HepG2 (cell line): ENCODE results near the gene CREBBP. TPM values are rescaled to one million over a fixed set of nuclear protein-coding genes. Genes with fewer than 3 reads are reported as not detected.

Source experiments
- ATAC-seq: fragments of 200-7000 bp; cut with Tn5 transposase; 3 replicates; pipeline ENCODE4 v1.9.1; 2020; ENCODE audit warnings: mild to moderate bottlenecking, moderate library complexity
- BruUV-seq: library from RNA; stranded (reverse); fragments of 400-500 nt; replicated peaks from 2 replicates; lab custom pipeline; 2021; lab: Mats Ljungman, UMichigan
- CTCF ChIA-PET: fragments of 300-600 bp; formaldehyde crosslinking; extraction: SDS; loops from one replicate; lab custom pipeline; 2021; ENCODE audit warnings: low total read pairs, inconsistent platforms, low intra/inter-chr PET ratio; lab: Yijun Ruan, JAX
- POLR2A ChIA-PET: fragments of 350-600 bp; sonication (Branson Sonifier 250); formaldehyde crosslinking; loops from one replicate; lab custom pipeline; 2020; ENCODE audit warnings: antibody characterized with exemption, inconsistent platforms; lab: Yijun Ruan, JAX
- DNase-seq: peaks from one replicate; pipeline ENCODE4 v3.0.0-alpha.2; 2015; ENCODE audit warnings: low spot score
- FAIRE-seq: peaks from 3 replicates; lab custom pipeline; 2011; peaks lifted over from hg19 to GRCh38; lab: Jason Lieb, UNC
- H2AFZ ChIP-seq: one replicate; pipeline ENCODE4 v1.6.1; 2011; ENCODE audit warnings: low read length, inconsistent platforms
- H3K27ac ChIP-seq: fragments of 300-600 bp; 3 replicates; pipeline ENCODE4 v1.8.0; 2011; ENCODE audit warnings: mixed run types, mild to moderate bottlenecking, mixed read lengths, low read length, inconsistent platforms; ENCODE audit not compliant: insufficient read depth; ENCODE audit errors: extremely low read length
- H3K27me3 ChIP-seq, 2 experiments: fragments of 200-600 bp in 1 of 2; 2 replicates in 1 of 2; 3 replicates in 1 of 2; pipeline versions ENCODE4 v1.6.0 to v1.8.0; 2011; ENCODE audit warnings: low read length in 2 of 2, mild to moderate bottlenecking in 2 of 2, moderate library complexity in 2 of 2, inconsistent platforms in 1 of 2; ENCODE audit not compliant: insufficient read depth in 2 of 2, control insufficient read depth in 1 of 2
- H3K36me3 ChIP-seq, 2 experiments: fragments of 200-600 bp in 1 of 2; replicated peaks in 1 of 2; 2 replicates in 1 of 2; 3 replicates in 1 of 2; pipeline versions ENCODE4 v1.5.1 to v1.8.0; 2011; ENCODE audit warnings: low read length in 2 of 2, inconsistent platforms in 1 of 2; ENCODE audit not compliant: insufficient read depth in 2 of 2, control insufficient read depth in 1 of 2
- H3K4me1 ChIP-seq: 2 replicates; pipeline ENCODE4 v1.5.1; 2012; ENCODE audit warnings: low read length, inconsistent platforms; ENCODE audit not compliant: insufficient read depth
- H3K4me2 ChIP-seq: 2 replicates; pipeline ENCODE4 v1.6.0; 2011; ENCODE audit warnings: low read depth, low read length, inconsistent platforms
- H3K4me3 ChIP-seq, 3 experiments: fragments of 200-600 bp in 1 of 3; sonication (generic), shearing (Covaris generic) in 1 of 3; replicated peaks in 1 of 3; 2 replicates each; pipeline ENCODE4 v1.5.1; 2011 to 2016; ENCODE audit warnings: low read length in 3 of 3, inconsistent platforms in 2 of 3, low read depth in 2 of 3, mild to moderate bottlenecking in 2 of 3, control low read depth in 1 of 3, mixed read lengths in 1 of 3; ENCODE audit not compliant: insufficient read depth in 1 of 3
- H3K79me2 ChIP-seq: one replicate; pipeline ENCODE4 v1.6.1; 2011; ENCODE audit warnings: low read length, inconsistent platforms; ENCODE audit not compliant: insufficient read depth
- H3K9ac ChIP-seq: 2 replicates; pipeline ENCODE4 v1.6.0; 2011; ENCODE audit warnings: mild to moderate bottlenecking, low read depth, low read length, inconsistent platforms; ENCODE audit not compliant: insufficient read depth
- H3K9me3 ChIP-seq: 2 replicates; pipeline ENCODE4 v1.5.1; 2012; ENCODE audit warnings: mild to moderate bottlenecking, low read length
- H4K20me1 ChIP-seq: 2 replicates; pipeline ENCODE4 v1.6.0; 2011; ENCODE audit warnings: inconsistent platforms, mild to moderate bottlenecking, low read length, moderate library complexity; ENCODE audit not compliant: insufficient read depth
- FLYWCH1 ChIP-seq: sonication (generic); formaldehyde crosslinking; IDR thresholded peaks from 2 replicates; pipeline ENCODE4 v1.8.1; 2023; ENCODE audit warnings: mild to moderate bottlenecking, missing genetic modification reagents
- FOXK1 ChIP-seq: sonication (generic); formaldehyde crosslinking; IDR thresholded peaks from 2 replicates; pipeline ENCODE4 v1.4.0; 2020; ENCODE audit warnings: low read depth, missing genetic modification reagents, borderline replicate concordance
- KLF15 ChIP-seq: sonication (generic); formaldehyde crosslinking; IDR thresholded peaks from 2 replicates; pipeline ENCODE4 v1.8.1; 2023; ENCODE audit warnings: borderline replicate concordance, mild to moderate bottlenecking, inconsistent platforms, missing genetic modification reagents, mixed read lengths
- MAF1 ChIP-seq: sonication (generic); formaldehyde crosslinking; IDR thresholded peaks from 2 replicates; pipeline ENCODE4 v1.5.0; 2020; ENCODE audit warnings: missing genetic modification reagents, borderline replicate concordance
- NONO ChIP-seq, 2 experiments: fragments of 450-650 bp in 1 of 2; sonication (generic) in 1 of 2; formaldehyde crosslinking in 1 of 2; IDR thresholded peaks in 1 of 2; conservative IDR thresholded peaks in 1 of 2; 2 replicates each; pipeline versions ENCODE4 v1.6.1 to v1.8.0; 2017 to 2022; ENCODE audit warnings: mild to moderate bottlenecking in 1 of 2, missing genetic modification reagents in 1 of 2, moderate library complexity in 1 of 2
- SIN3B ChIP-seq: fragments of 150-350 bp; IDR thresholded peaks from 2 replicates; pipeline ENCODE4 v1.6.1; 2014; ENCODE audit warnings: low read length
- TBL1XR1 ChIP-seq: fragments of 150-350 bp; IDR thresholded peaks from 2 replicates; pipeline ENCODE4 v1.6.1; 2014; ENCODE audit warnings: borderline replicate concordance, low read length; ENCODE audit not compliant: partially characterized antibody
- ZFAT ChIP-seq: sonication (generic); formaldehyde crosslinking; conservative IDR thresholded peaks from 2 replicates; pipeline ENCODE4 v1.8.1; 2023; ENCODE audit warnings: missing genetic modification reagents, inconsistent platforms
- ZNF772 ChIP-seq: sonication (generic); formaldehyde crosslinking; IDR thresholded peaks from 2 replicates; pipeline ENCODE4 v1.5.0; 2020; ENCODE audit warnings: mild to moderate bottlenecking, missing genetic modification reagents
- WGBS: methylation state at CpG from one replicate; pipeline ENCODE4 v1.1.6; 2017; ENCODE audit warnings: low lambda C conversion rate; 5-methylcytosine and 5-hydroxymethylcytosine counted together
- in situ Hi-C: cut with HindIII; loops from 2 replicates; pipeline ENCODE4 v1.10.0; 2017; ENCODE audit warnings: low pct_unique_long_range_greater_than_20kb; ENCODE audit not compliant: extremely low pct_ligation_motif_present
- intact Hi-C: fragments of 100-400 bp; cut with micrococcal nuclease; formaldehyde crosslinking; loops from one replicate; pipeline ENCODE4 v1.10.0; 2022; ENCODE audit not compliant: unreplicated experiment
- polyA plus RNA-seq, 8 experiments: library from polyadenylated mRNA; depleted of rRNA in 3 of 8; stranded (reverse) in 7 of 8; unstranded in 1 of 8; fragments of >200 nt; fragmentation: Illumina TruSeq in 4 of 8; extraction: Trizol in 4 of 8; gene quantifications; 2 replicates each; pipeline versions ENCODE4 v1.2.1 to v1.2.3, GENCODE V29; 2011 to 2016; ENCODE audit warnings: low read depth in 4 of 8, missing spikeins in 1 of 8, mixed read lengths in 1 of 8; ENCODE audit not compliant: insufficient read depth in 1 of 8
- total RNA-seq, 5 experiments: library from RNA; depleted of rRNA; stranded (reverse); fragments of >200 nt; fragmentation: Illumina TruSeq; extraction: Trizol; gene quantifications; 2 replicates each; pipeline ENCODE4 v1.2.3, GENCODE V29; 2016; ENCODE audit warnings: low read depth in 1 of 5
- TF ChIP-seq, protein P1 (sequence below): IDR thresholded peaks from 2 replicates; pipeline ENCODE4 v1.6.1; 2016; ENCODE audit warnings: control low read depth
- TF ChIP-seq, protein P2 (sequence below): sonication (generic); formaldehyde crosslinking; IDR thresholded peaks from 2 replicates; pipeline ENCODE4 v1.8.1; 2023; ENCODE audit warnings: missing genetic modification reagents, mild to moderate bottlenecking, borderline replicate concordance

Gene CREBBP
- total and polyA plus RNA-seq, 2 of the 13 experiments (the other 11 are each of a cell fraction or from before 2014, with no cell fraction given): 5.3 to 10.4 TPM

DNA sequence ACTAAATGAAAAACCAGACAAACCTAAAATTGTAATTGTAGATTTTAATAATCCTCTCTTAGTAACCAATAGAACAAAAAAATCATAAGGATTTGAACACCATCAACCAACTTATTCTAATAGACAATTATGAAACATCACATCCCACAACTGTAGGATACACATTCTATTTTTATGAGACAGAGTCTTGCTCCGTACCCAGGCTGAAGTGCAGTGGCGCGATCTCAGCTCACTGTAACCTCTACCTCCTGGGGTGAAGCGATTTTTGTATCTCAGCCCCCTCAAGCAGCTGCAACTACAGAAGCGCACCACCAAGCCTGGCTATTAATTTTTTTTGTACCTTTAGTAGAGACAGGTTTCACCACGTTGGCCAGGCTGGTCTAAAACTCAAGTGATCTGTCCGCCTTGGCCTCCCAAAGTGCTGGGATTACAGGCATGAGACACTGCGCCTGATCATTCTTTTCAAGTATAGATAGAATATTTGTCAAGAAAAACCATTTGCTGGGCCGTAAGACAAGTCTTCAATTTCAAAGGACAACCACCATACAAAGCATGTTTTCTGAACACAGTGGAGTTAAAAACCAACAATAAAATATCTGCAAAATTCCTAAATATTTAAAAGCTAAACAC is 49.8 kb downstream of the CREBBP start:
- Histone ChIP-seq H3K27ac (no peak overlapping the region), H3K4me2 (no peak overlapping the region), H4K20me1 (peaks cover 9% of the 10 kb centered on the region), H3K27me3 (no peaks in the 10 kb centered on the region), H2AFZ (no peak overlapping the region), H3K4me1 (no peaks in the 10 kb centered on the region), H3K9ac (no peak overlapping the region), H3K79me2 (peaks cover 86% of the 10 kb centered on the region), H3K36me3 (peaks cover 0 to 9% of the 10 kb centered on the region in 2 experiments; a peak in 4 of 5 replicates), H3K9me3 (peaks cover 6% of the 10 kb centered on the region; the same call in 1 of the 2 replicates), H3K4me3 (no peak overlapping the region)
- no peak for DNase-seq
- FAIRE-seq: no peak
- CTCF ChIA-PET: no interaction called here
- POLR2A ChIA-PET: no interaction called here
- no TSS peak for BruUV-seq
- in situ Hi-C loops (no loop called here), intact Hi-C loops (no loop called here)
- 95% methylated on average over 9 of the region's 9 CpGs for WGBS
- no peak for ATAC-seq
- no peak for TF ChIP-seq NONO (IDR thresholded peaks at IDR 0.05)
- TF ChIP-seq NONO (CRISPR knock-in tag; conservative IDR thresholded peaks at IDR 0.05): no peak
- TF ChIP-seq MAF1 (CRISPR knock-in tag): no peak

DNA sequence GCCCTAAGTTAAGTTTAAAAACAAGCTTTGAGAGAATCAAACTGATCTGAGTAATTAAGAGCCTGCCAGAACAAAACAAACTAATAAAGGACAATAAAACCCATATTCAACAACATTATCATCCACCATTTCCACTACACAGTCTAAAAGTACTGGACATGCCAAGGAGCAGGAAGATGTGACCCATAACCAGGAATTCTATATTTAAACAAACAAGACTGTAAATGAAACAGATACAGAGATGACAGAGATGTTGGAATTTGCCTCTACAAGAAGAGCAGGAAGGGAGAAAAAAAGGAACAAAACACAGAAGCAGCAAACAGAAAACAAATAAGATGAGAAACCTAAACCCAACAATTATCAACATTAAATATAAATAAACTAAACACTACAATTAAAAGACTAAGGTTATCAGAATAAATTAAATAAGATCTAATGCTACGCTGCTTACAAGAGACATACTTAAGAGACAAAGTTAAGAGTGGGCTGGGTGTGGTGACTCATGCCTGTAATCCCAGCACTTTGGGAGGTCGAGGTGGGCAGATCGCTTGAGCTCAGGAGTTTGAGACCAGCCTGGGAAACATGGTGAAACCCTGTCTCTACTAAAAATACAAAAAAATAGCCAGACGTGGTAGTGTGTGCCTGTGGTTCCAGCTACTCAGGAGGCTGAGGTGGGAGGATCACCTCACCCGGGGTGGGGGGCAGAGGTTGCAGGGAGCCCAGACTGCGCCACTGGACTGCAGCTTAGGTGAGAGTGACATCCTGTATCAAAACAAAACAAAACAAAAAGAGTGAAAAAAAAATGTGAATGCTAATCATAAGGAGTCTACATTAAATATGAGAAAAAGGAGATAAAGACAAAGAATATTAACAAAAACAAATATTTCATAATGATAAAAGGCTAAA is 50.6 kb downstream of the CREBBP start:
- POLR2A ChIA-PET: no interaction called here
- TF ChIP-seq TBL1XR1 (no peak), ZFAT (CRISPR knock-in tag) (no peak), FLYWCH1 (CRISPR knock-in tag) (no peak), ZNF772 (no peak), FOXK1 (no peak), KLF15 (CRISPR knock-in tag) (no peak), SIN3B (no peak)
- TF ChIP-seq, protein P1, sequence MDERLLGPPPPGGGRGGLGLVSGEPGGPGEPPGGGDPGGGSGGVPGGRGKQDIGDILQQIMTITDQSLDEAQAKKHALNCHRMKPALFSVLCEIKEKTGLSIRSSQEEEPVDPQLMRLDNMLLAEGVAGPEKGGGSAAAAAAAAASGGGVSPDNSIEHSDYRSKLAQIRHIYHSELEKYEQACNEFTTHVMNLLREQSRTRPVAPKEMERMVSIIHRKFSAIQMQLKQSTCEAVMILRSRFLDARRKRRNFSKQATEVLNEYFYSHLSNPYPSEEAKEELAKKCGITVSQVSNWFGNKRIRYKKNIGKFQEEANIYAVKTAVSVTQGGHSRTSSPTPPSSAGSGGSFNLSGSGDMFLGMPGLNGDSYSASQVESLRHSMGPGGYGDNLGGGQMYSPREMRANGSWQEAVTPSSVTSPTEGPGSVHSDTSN (CRISPR knock-in tag): no peak
- TF ChIP-seq, protein P2, sequence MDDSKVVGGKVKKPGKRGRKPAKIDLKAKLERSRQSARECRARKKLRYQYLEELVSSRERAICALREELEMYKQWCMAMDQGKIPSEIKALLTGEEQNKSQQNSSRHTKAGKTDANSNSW (CRISPR knock-in tag): no peak

More for the DNA sequence above, 50.6 kb downstream of the CREBBP start:
- Histone ChIP-seq H3K4me1 (peaks cover 4% of the 10 kb centered on the region), H3K4me2 (no peak overlapping the region), H3K9me3 (peaks cover 6% of the 10 kb centered on the region; the same call in 1 of the 2 replicates), H2AFZ (no peak overlapping the region), H3K27me3 (no peaks in the 10 kb centered on the region), H3K36me3 (peaks cover 0 to 8% of the 10 kb centered on the region in 2 experiments; a peak in 4 of 5 replicates), H4K20me1 (peaks cover 13% of the 10 kb centered on the region), H3K27ac (no peak overlapping the region), H3K9ac (no peak overlapping the region), H3K4me3 (no peak overlapping the region), H3K79me2 (peaks cover 89% of the 10 kb centered on the region)
- no peak for ATAC-seq
- CTCF ChIA-PET: no interaction called here
- DNase-seq: no peak
- in situ Hi-C loops: no loop called here
- no TSS peak for BruUV-seq
- intact Hi-C loops: no loop called here
- 95% methylated on average over 6 of the region's 6 CpGs for WGBS
- no peak for FAIRE-seq
